ENCODE data around the gene ACKR2. TPM values are rescaled to one million over a fixed set of nuclear protein-coding genes. Genes with fewer than 3 reads are reported as not detected.
A peak's percentile ranks its signal among the peaks of the same experiment; 100 is the strongest.

The ACKR2 gene
- total and polyA plus RNA-seq, 2 of the 13 experiments (the other 11 are each of a cell fraction or from before 2014, with no cell fraction given) = 1.1 to 1.9 TPM

DNA sequence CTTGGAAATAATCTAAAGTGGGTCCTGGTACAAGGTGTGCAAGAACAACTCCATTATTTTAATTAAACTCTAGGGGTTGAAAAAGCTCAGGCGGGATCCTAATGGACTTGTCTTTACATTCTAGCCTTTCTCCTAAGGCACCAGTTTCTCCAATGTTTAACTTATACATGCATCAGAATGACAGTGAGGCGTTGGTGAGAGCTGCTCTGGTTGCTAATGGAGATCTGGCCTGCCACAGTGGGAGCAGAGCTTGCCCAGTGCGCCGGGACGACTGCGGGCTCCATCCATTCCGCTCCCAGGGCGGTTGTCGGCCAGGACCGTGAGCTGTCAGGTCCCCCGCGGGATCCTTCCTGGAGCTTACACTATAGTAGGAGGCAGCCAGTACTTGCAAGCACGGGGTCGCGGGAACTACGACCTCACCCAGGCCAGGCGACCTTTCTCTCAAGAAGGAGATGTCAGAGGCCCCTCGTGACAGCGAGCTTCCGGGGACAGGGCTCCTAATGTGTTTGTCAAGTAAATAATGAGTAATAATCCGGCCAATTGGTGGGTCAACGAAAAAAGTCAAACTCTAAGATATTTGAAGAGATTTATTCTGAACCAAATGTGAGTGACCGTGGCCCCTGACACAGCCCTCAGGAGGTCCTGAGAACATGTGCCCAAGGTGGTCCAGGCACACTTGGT is 4.0 kb upstream of the ACKR2 start (continued):
- TF ChIP-seq, protein P1, sequence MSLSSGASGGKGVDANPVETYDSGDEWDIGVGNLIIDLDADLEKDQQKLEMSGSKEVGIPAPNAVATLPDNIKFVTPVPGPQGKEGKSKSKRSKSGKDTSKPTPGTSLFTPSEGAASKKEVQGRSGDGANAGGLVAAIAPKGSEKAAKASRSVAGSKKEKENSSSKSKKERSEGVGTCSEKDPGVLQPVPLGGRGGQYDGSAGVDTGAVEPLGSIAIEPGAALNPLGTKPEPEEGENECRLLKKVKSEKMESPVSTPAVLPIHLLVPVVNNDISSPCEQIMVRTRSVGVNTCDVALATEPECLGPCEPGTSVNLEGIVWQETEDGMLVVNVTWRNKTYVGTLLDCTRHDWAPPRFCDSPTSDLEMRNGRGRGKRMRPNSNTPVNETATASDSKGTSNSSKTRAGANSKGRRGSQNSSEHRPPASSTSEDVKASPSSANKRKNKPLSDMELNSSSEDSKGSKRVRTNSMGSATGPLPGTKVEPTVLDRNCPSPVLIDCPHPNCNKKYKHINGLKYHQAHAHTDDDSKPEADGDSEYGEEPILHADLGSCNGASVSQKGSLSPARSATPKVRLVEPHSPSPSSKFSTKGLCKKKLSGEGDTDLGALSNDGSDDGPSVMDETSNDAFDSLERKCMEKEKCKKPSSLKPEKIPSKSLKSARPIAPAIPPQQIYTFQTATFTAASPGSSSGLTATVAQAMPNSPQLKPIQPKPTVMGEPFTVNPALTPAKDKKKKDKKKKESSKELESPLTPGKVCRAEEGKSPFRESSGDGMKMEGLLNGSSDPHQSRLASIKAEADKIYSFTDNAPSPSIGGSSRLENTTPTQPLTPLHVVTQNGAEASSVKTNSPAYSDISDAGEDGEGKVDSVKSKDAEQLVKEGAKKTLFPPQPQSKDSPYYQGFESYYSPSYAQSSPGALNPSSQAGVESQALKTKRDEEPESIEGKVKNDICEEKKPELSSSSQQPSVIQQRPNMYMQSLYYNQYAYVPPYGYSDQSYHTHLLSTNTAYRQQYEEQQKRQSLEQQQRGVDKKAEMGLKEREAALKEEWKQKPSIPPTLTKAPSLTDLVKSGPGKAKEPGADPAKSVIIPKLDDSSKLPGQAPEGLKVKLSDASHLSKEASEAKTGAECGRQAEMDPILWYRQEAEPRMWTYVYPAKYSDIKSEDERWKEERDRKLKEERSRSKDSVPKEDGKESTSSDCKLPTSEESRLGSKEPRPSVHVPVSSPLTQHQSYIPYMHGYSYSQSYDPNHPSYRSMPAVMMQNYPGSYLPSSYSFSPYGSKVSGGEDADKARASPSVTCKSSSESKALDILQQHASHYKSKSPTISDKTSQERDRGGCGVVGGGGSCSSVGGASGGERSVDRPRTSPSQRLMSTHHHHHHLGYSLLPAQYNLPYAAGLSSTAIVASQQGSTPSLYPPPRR (CRISPR knock-in tag; IDR thresholded peaks at IDR 0.05; ENCODE audit: borderline replicate concordance) = peak; percentile 75; the same call in 1 of the 2 replicates
- TF ChIP-seq ZFP36L2 (CRISPR knock-in tag; IDR thresholded peaks at IDR 0.05) (no peak), RBM39 (IDR thresholded peaks at IDR 0.05; ENCODE audit: low read depth, low read length, poor library complexity, severe bottlenecking) (peak; percentile 11), EHMT2 (IDR thresholded peaks at IDR 0.05; ENCODE audit: borderline replicate concordance, low read depth, low read length) (no peak), AGO2 (optimal IDR thresholded peaks at IDR 0.05; ENCODE audit: low read depth, low read length) (no peak), ZNF747 (CRISPR knock-in tag; IDR thresholded peaks at IDR 0.05; ENCODE audit: borderline replicate concordance) (no peak; the same call in 1 of the 2 replicates), SNAPC5 (CRISPR knock-in tag; IDR thresholded peaks at IDR 0.05; ENCODE audit: borderline replicate concordance) (no peak), USF2 (IDR thresholded peaks at IDR 0.05; ENCODE audit: low read depth, low read length) (no peak), USF2 (CRISPR knock-in tag; IDR thresholded peaks at IDR 0.05; ENCODE audit: borderline replicate concordance) (no peak; the same call in 1 of the 2 replicates), FOSL2 (CRISPR knock-in tag; IDR thresholded peaks at IDR 0.05) (peak; percentile 94), ZNF569 (CRISPR knock-in tag; IDR thresholded peaks at IDR 0.05; ENCODE audit: borderline replicate concordance) (no peak), KDM3A (CRISPR knock-in tag; IDR thresholded peaks at IDR 0.05; ENCODE audit: low read depth) (no peak), ZNF20 (CRISPR knock-in tag; IDR thresholded peaks at IDR 0.05) (no peak), SOX6 (IDR thresholded peaks at IDR 0.05) (no peak), SOX6 (CRISPR knock-in tag; IDR thresholded peaks at IDR 0.05) (peak; percentile 71; the same call in 1 of the 2 replicates)
- TF ChIP-seq, protein P2, sequence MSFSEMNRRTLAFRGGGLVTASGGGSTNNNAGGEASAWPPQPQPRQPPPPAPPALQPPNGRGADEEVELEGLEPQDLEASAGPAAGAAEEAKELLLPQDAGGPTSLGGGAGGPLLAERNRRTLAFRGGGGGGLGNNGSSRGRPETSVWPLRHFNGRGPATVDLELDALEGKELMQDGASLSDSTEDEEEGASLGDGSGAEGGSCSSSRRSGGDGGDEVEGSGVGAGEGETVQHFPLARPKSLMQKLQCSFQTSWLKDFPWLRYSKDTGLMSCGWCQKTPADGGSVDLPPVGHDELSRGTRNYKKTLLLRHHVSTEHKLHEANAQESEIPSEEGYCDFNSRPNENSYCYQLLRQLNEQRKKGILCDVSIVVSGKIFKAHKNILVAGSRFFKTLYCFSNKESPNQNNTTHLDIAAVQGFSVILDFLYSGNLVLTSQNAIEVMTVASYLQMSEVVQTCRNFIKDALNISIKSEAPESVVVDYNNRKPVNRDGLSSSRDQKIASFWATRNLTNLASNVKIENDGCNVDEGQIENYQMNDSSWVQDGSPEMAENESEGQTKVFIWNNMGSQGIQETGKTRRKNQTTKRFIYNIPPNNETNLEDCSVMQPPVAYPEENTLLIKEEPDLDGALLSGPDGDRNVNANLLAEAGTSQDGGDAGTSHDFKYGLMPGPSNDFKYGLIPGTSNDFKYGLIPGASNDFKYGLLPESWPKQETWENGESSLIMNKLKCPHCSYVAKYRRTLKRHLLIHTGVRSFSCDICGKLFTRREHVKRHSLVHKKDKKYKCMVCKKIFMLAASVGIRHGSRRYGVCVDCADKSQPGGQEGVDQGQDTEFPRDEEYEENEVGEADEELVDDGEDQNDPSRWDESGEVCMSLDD (CRISPR knock-in tag; IDR thresholded peaks at IDR 0.05; ENCODE audit: borderline replicate concordance) = no peak
- TF ChIP-seq, protein P3, sequence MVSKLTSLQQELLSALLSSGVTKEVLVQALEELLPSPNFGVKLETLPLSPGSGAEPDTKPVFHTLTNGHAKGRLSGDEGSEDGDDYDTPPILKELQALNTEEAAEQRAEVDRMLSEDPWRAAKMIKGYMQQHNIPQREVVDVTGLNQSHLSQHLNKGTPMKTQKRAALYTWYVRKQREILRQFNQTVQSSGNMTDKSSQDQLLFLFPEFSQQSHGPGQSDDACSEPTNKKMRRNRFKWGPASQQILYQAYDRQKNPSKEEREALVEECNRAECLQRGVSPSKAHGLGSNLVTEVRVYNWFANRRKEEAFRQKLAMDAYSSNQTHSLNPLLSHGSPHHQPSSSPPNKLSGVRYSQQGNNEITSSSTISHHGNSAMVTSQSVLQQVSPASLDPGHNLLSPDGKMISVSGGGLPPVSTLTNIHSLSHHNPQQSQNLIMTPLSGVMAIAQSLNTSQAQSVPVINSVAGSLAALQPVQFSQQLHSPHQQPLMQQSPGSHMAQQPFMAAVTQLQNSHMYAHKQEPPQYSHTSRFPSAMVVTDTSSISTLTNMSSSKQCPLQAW (CRISPR knock-in tag; IDR thresholded peaks at IDR 0.05) = no peak; the same call in none of the 2 replicates
